ENCODE data around the gene HSPA12A.

DNA sequence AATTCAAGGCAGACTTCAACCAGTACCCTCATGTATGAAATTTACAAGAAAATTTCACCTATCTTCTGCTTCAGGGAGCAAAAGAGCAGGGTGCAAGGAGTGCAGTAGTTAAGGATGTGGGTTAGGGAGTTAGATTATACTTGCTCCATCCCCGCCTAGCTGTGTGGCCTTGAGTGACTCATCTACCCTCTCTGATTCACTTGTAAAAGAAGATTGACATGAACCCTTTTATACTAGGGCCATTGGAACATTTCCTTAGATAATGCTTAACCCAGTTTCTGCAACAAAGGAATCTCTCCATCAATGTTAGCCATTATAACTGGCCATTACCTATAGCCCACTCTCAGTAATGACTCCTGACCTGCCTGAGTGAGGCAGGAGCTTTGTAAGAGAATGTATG, 10.2 kb upstream of the HSPA12A start:
- TF ChIP-seq, protein P1, sequence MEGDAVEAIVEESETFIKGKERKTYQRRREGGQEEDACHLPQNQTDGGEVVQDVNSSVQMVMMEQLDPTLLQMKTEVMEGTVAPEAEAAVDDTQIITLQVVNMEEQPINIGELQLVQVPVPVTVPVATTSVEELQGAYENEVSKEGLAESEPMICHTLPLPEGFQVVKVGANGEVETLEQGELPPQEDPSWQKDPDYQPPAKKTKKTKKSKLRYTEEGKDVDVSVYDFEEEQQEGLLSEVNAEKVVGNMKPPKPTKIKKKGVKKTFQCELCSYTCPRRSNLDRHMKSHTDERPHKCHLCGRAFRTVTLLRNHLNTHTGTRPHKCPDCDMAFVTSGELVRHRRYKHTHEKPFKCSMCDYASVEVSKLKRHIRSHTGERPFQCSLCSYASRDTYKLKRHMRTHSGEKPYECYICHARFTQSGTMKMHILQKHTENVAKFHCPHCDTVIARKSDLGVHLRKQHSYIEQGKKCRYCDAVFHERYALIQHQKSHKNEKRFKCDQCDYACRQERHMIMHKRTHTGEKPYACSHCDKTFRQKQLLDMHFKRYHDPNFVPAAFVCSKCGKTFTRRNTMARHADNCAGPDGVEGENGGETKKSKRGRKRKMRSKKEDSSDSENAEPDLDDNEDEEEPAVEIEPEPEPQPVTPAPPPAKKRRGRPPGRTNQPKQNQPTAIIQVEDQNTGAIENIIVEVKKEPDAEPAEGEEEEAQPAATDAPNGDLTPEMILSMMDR (IDR thresholded peaks at IDR 0.05): no peak
- TF ChIP-seq POLR2A (IDR thresholded peaks at IDR 0.05) (no peak), POLR2AphosphoS5 (IDR thresholded peaks at IDR 0.05) (no peak)

Measured in upper lobe of left lung (tissue), 4 donors.